HepG2 (cell line): Measurements from ENCODE around the gene PSMB11. TPM values are rescaled to one million over a fixed set of nuclear protein-coding genes. Genes with fewer than 3 reads are reported as not detected.
A peak's percentile ranks its signal among the peaks of the same experiment; 100 is the strongest.

ENCODE experiments used
- FOXK1 ChIP-seq: sonication (generic); formaldehyde crosslinking; IDR thresholded peaks from 2 replicates; pipeline ENCODE4 v1.4.0; 2020; ENCODE audit warnings: low read depth, missing genetic modification reagents, borderline replicate concordance
- NFE2L1 ChIP-seq: sonication (generic); formaldehyde crosslinking; IDR thresholded peaks from 2 replicates; pipeline ENCODE4 v1.4.0; 2020; ENCODE audit warnings: missing genetic modification reagents, mild to moderate bottlenecking, borderline replicate concordance
- TEAD3 ChIP-seq: optimal IDR thresholded peaks from 2 replicates; pipeline ENCODE3; 2016; ENCODE audit warnings: borderline replicate concordance
- ZNF33B ChIP-seq: sonication (generic); formaldehyde crosslinking; IDR thresholded peaks from 2 replicates; pipeline ENCODE4 v1.5.1; 2020; ENCODE audit warnings: mild to moderate bottlenecking, missing genetic modification reagents
- ZNF563 ChIP-seq: sonication (generic); formaldehyde crosslinking; IDR thresholded peaks from 2 replicates; pipeline ENCODE4 v1.8.0; 2022; ENCODE audit warnings: mild to moderate bottlenecking, moderate library complexity, missing genetic modification reagents
- polyA plus RNA-seq, 8 experiments: library from polyadenylated mRNA; depleted of rRNA in 3 of 8; stranded (reverse) in 7 of 8; unstranded in 1 of 8; fragments of >200 nt; fragmentation: Illumina TruSeq in 4 of 8; extraction: Trizol in 4 of 8; gene quantifications; 2 replicates each; pipeline versions ENCODE4 v1.2.1 to v1.2.3, GENCODE V29; 2011 to 2016; ENCODE audit warnings: low read depth in 4 of 8, missing spikeins in 1 of 8, mixed read lengths in 1 of 8; ENCODE audit not compliant: insufficient read depth in 1 of 8
- total RNA-seq, 5 experiments: library from RNA; depleted of rRNA; stranded (reverse); fragments of >200 nt; fragmentation: Illumina TruSeq; extraction: Trizol; gene quantifications; 2 replicates each; pipeline ENCODE4 v1.2.3, GENCODE V29; 2016; ENCODE audit warnings: low read depth in 1 of 5
- TF ChIP-seq, protein P1 (sequence below): sonication (generic); formaldehyde crosslinking; IDR thresholded peaks from 2 replicates; pipeline ENCODE4 v1.5.1; 2020; ENCODE audit warnings: mild to moderate bottlenecking, missing genetic modification reagents, moderate library complexity
- TF ChIP-seq, protein P2 (sequence below): sonication (generic); formaldehyde crosslinking; IDR thresholded peaks from 2 replicates; pipeline ENCODE4 v1.4.0; 2020; ENCODE audit warnings: mild to moderate bottlenecking, missing genetic modification reagents

The PSMB11 gene
- total and polyA plus RNA-seq, 2 of the 13 experiments (the other 11 are each of a cell fraction or from before 2014, with no cell fraction given) = not detected

DNA sequence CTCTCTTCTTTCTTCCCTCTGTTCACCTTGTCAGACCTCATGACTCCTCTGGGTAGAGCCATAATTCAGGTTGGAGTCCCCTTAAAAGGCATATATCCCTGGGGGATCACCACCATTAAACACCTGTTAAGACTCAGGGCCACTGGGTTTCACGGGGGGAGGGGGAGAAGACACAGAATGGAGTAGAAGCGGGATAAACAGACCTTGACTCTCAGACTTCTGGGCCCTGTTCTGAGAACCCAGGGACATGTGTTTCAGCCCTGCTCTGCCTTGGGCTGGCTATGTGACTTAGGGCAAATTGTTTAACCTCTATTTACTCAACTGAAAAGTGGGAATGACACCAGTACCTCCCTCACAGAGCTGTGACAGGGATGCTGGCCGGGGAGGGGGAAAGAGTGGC, 10.7 kb downstream of the PSMB11 start (continued):
- TF ChIP-seq, protein P1, sequence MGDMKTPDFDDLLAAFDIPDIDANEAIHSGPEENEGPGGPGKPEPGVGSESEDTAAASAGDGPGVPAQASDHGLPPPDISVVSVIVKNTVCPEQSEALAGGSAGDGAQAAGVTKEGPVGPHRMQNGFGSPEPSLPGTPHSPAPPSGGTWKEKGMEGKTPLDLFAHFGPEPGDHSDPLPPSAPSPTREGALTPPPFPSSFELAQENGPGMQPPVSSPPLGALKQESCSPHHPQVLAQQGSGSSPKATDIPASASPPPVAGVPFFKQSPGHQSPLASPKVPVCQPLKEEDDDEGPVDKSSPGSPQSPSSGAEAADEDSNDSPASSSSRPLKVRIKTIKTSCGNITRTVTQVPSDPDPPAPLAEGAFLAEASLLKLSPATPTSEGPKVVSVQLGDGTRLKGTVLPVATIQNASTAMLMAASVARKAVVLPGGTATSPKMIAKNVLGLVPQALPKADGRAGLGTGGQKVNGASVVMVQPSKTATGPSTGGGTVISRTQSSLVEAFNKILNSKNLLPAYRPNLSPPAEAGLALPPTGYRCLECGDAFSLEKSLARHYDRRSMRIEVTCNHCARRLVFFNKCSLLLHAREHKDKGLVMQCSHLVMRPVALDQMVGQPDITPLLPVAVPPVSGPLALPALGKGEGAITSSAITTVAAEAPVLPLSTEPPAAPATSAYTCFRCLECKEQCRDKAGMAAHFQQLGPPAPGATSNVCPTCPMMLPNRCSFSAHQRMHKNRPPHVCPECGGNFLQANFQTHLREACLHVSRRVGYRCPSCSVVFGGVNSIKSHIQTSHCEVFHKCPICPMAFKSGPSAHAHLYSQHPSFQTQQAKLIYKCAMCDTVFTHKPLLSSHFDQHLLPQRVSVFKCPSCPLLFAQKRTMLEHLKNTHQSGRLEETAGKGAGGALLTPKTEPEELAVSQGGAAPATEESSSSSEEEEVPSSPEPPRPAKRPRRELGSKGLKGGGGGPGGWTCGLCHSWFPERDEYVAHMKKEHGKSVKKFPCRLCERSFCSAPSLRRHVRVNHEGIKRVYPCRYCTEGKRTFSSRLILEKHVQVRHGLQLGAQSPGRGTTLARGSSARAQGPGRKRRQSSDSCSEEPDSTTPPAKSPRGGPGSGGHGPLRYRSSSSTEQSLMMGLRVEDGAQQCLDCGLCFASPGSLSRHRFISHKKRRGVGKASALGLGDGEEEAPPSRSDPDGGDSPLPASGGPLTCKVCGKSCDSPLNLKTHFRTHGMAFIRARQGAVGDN = no peak
- 0 out of 2 replicates have a peak, but pooled peaks have one; percentile 11 for TF ChIP-seq ZNF563
- peak; percentile 4; the same call in 1 of the 2 replicates for TF ChIP-seq NFE2L1 (CRISPR knock-in tag)
- peak; percentile 1 for TF ChIP-seq TEAD3
- TF ChIP-seq, protein P2, sequence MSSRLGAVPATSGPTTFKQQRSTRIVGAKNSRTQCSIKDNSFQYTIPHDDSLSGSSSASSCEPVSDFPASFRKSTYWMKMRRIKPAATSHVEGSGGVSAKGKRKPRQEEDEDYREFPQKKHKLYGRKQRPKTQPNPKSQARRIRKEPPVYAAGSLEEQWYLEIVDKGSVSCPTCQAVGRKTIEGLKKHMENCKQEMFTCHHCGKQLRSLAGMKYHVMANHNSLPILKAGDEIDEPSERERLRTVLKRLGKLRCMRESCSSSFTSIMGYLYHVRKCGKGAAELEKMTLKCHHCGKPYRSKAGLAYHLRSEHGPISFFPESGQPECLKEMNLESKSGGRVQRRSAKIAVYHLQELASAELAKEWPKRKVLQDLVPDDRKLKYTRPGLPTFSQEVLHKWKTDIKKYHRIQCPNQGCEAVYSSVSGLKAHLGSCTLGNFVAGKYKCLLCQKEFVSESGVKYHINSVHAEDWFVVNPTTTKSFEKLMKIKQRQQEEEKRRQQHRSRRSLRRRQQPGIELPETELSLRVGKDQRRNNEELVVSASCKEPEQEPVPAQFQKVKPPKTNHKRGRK (CRISPR knock-in tag) = 0 out of 2 replicates have a peak, but pooled peaks have one; percentile 43
- 0 out of 2 replicates have a peak, but pooled peaks have one; percentile 32 for TF ChIP-seq FOXK1
- TF ChIP-seq ZNF33B = 0 out of 2 replicates have a peak, but pooled peaks have one; percentile 41
